Sigmoid colon (tissue), 7 donors: ENCODE data around the gene TAGLN. TPM values are rescaled to one million over a fixed set of nuclear protein-coding genes. Genes with fewer than 3 reads are reported as not detected.

Source experiments
- DNase-seq: peaks from one replicate; pipeline ENCODE4 v3.0.0-alpha.2; 2019
- H3K27ac ChIP-seq, 4 donors: fragments of 200-600 bp; sonication (generic); one replicate each; pipeline ENCODE4 v1.5.1; 2016 to 2019; ENCODE audit warnings: mild to moderate bottlenecking in 1 of 4
- H3K27me3 ChIP-seq, 3 donors: fragments of 200-600 bp; sonication (generic); one replicate each; pipeline ENCODE4 v1.5.1; 2019; ENCODE audit warnings: mild to moderate bottlenecking in 1 of 3
- H3K36me3 ChIP-seq, 4 donors: fragments of 200-600 bp; sonication (generic); one replicate each; pipeline ENCODE4 v1.5.1; 2016 to 2019
- H3K4me1 ChIP-seq, 4 donors: fragments of 200-600 bp; sonication (generic); one replicate each; pipeline ENCODE4 v1.5.1; 2017 to 2019
- H3K4me3 ChIP-seq, 4 donors: fragments of 200-600 bp; sonication (generic); one replicate each; pipeline ENCODE4 v1.5.1; 2017 to 2019; ENCODE audit warnings: mild to moderate bottlenecking in 2 of 4, moderate library complexity in 1 of 4
- H3K9me3 ChIP-seq, 4 donors: fragments of 200-600 bp in 3 of 4; sonication (generic) in 3 of 4; one replicate each; pipeline versions ENCODE4 v1.5.1 to v1.6.1; 2013 to 2019
- EP300 ChIP-seq, 4 donors: sonication (generic); formaldehyde crosslinking; IDR thresholded peaks; one replicate each; pipeline ENCODE4 v1.6.1; 2017; ENCODE audit warnings: antibody characterized with exemption in 4 of 4
- POLR2A ChIP-seq, 2 donors: fragments of 450-650 bp; IDR thresholded peaks; one replicate each; pipeline ENCODE4 v1.6.1; 2016; ENCODE audit warnings: antibody characterized with exemption in 2 of 2, mild to moderate bottlenecking in 2 of 2, moderate library complexity in 2 of 2
- POLR2AphosphoS5 ChIP-seq, 4 donors: sonication (generic); formaldehyde crosslinking; IDR thresholded peaks; one replicate each; pipeline ENCODE4 v1.6.1; 2017; ENCODE audit warnings: antibody characterized with exemption in 4 of 4
- WGBS, 2 donors: extraction: QIAGEN DNeasy Blood & Tissue Kit; methylation state at CpG; one replicate each; pipeline ENCODE4 v1.1.7; 2013; 5-methylcytosine and 5-hydroxymethylcytosine counted together
- intact Hi-C: fragments of 100-400 bp; cut with DNase I; formaldehyde crosslinking; loops from one replicate; pipeline ENCODE4 v1.15.1; 2023
- polyA plus RNA-seq, 3 donors: library from polyadenylated mRNA; stranded (reverse); fragments of 200-250 nt; gene quantifications; one replicate each; pipeline ENCODE4 v1.2.3, GENCODE V29; 2013
- total RNA-seq, 4 donors: library from RNA; depleted of rRNA; stranded (reverse); fragments of >200 nt; gene quantifications; one replicate each; pipeline ENCODE4 v1.1.0, GENCODE V29; 2016
- TF ChIP-seq, protein P1 (sequence below), 4 experiments: fragments of 450-650 bp in 3 of 4; fragments of 200-600 bp in 1 of 4; IDR thresholded peaks; one replicate each; pipeline ENCODE4 v1.5.1; 2016 to 2019; ENCODE audit warnings: antibody characterized with exemption in 4 of 4, mild to moderate bottlenecking in 3 of 4, moderate library complexity in 2 of 4
- donor health status: healthy with polysubstance abuse.
- donor health status: Bipolar disorder and iron deficiency.
- donor health status: healthy.

The TAGLN gene
- total and polyA plus RNA-seq, 7 donors = 112 to 14,048 (median 6,854) TPM

DNA sequence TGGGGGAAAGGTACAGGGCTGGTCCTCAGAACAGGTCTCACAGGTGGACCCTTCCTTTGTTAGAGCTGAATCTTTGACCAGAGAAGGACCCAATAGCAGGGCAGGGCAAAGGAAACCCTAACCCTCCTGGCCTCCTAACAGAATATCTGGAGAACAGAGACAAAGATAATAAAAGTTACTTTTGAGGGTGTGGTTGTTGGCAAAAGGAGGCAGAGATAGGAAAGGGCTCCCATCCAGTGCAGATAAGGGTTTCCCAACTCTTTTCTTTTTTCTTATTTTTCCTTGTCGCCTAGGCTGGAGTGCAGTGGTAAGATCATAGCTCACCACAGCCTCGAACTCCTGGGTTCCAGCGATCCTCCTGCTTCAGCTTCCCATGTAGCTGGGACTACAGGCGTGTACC lies 20.8 kb downstream of the TAGLN start:
- Histone ChIP-seq H3K9me3 (no peaks in the 10 kb centered on the region), H3K27me3 (no peaks in the 10 kb centered on the region), H3K4me1 (peaks cover 0 to 94% (median 93%) of the 10 kb centered on the region in 4 donors), H3K27ac (peak overlapping the region; percentile 89 to 95 (median 91)), H3K4me3 (no peak overlapping the region), H3K36me3 (peaks cover 0 to 24% (median 6%) of the 10 kb centered on the region in 4 donors)
- TF ChIP-seq EP300 (IDR thresholded peaks at IDR 0.05) (no peak), POLR2AphosphoS5 (IDR thresholded peaks at IDR 0.05) (no peak), POLR2A (IDR thresholded peaks at IDR 0.05) (no peak)
- TF ChIP-seq, protein P1, sequence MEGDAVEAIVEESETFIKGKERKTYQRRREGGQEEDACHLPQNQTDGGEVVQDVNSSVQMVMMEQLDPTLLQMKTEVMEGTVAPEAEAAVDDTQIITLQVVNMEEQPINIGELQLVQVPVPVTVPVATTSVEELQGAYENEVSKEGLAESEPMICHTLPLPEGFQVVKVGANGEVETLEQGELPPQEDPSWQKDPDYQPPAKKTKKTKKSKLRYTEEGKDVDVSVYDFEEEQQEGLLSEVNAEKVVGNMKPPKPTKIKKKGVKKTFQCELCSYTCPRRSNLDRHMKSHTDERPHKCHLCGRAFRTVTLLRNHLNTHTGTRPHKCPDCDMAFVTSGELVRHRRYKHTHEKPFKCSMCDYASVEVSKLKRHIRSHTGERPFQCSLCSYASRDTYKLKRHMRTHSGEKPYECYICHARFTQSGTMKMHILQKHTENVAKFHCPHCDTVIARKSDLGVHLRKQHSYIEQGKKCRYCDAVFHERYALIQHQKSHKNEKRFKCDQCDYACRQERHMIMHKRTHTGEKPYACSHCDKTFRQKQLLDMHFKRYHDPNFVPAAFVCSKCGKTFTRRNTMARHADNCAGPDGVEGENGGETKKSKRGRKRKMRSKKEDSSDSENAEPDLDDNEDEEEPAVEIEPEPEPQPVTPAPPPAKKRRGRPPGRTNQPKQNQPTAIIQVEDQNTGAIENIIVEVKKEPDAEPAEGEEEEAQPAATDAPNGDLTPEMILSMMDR (IDR thresholded peaks at IDR 0.05) = no peak
- 37 to 80% methylated on average over 4 of the region's 4 CpGs for WGBS, 2 donors
- DNase-seq = peak; percentile 35
- intact Hi-C loops = no loop called here

DNA sequence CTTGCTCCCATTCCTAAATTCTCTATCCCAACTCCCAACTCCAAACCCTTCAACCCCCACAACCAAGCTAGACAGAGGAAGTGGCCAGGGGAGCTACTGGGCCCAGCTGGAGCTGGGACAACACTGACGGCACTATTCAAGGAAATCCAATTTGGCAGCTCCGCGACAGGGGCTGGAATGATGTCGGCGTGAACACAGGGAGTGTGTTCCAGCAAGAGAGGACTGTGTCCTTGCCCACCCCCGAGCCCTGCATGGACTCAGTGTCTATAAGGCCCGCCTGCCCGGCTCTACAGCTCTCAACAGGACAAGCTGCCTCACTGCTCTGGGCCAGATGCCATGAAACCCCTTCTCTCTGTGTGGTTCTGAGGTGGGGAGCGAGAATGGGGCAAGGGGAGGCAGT lies 21.4 kb downstream of the TAGLN start:
- 85 to 90% methylated on average over 9 of the region's 9 CpGs for WGBS, 2 donors
- Histone ChIP-seq H3K4me1 (peaks cover 0 to 99% (median 96%) of the 10 kb centered on the region in 4 donors), H3K27ac (peak overlapping the region; percentile 89 to 95 (median 91)), H3K27me3 (no peaks in the 10 kb centered on the region), H3K36me3 (peaks cover 0 to 28% (median 8%) of the 10 kb centered on the region in 4 donors), H3K4me3 (peak overlapping the region in 1 of 4 donors; percentile 10), H3K9me3 (no peaks in the 10 kb centered on the region)
- peak; percentile 94 for DNase-seq
- intact Hi-C loops = no loop called here
- TF ChIP-seq POLR2A (IDR thresholded peaks at IDR 0.05) = peak; percentile 18 to 22
- TF ChIP-seq POLR2AphosphoS5 (IDR thresholded peaks at IDR 0.05) = peak; percentile 61 to 84 (median 82)
- TF ChIP-seq, protein P1 (IDR thresholded peaks at IDR 0.05) = no peak
- TF ChIP-seq EP300 (IDR thresholded peaks at IDR 0.05) = peak in 3 of 4 donors; percentile 22 to 83 (median 56)

DNA sequence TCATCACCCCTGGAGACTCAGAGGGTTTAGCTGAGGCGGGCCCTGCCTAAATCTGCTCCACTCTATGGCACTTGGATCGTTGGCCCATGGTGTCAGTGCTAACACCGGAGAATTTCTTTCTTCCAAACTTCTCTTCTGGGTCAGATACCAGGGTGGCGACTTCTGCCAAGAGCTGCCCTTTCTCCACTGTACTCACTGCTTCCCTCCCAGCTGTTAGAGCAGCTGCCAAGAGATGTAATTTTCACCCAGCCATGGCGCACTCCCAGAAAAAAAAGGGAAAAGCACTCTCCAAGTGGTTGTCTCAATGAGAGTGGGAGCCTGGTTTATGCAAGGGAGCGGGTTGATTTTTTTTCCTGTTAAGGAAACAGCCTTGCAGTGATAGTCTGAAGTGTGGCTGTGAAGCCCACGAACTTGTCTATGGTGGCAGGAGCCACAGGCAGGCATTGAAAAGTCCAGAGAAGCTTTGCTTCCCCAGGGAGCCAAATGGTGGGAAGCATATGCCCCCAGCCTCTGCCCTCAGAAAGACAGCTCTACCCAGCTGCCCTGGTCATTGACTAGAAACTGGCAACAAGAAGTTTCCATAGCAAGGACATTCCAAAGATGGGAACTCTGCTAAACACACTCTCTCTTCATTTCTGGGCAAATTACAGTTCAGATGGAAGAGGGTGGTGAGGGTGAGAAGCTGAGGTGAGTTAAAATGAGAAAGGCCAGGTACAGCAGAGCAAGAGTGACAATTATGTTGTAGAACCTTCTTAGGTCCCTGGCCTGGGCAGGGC lies 22.0 kb downstream of the TAGLN start:
- TF ChIP-seq, protein P1 (IDR thresholded peaks at IDR 0.05) = no peak
- peak in 3 of 4 donors; percentile 4 to 68 (median 65) for TF ChIP-seq EP300 (IDR thresholded peaks at IDR 0.05)
- no peak for TF ChIP-seq POLR2A (IDR thresholded peaks at IDR 0.05)
- TF ChIP-seq POLR2AphosphoS5 (IDR thresholded peaks at IDR 0.05) = peak; percentile 64 to 89 (median 76)
- no peaks in the 10 kb centered on the region for H3K27me3 ChIP-seq
- H3K4me1 ChIP-seq = peaks cover 0 to 100% (median 96%) of the 10 kb centered on the region in 4 donors
- intact Hi-C loops = no loop called here
- no peaks in the 10 kb centered on the region for H3K9me3 ChIP-seq
- H3K27ac ChIP-seq = peak overlapping the region; percentile 89 to 95 (median 91)
- H3K36me3 ChIP-seq = peaks cover 0 to 29% (median 7%) of the 10 kb centered on the region in 4 donors
- H3K4me3 ChIP-seq = peak overlapping the region in 1 of 4 donors; percentile 10
- WGBS, 2 donors = 74% methylated on average over 7 of the region's 7 CpGs
- DNase-seq = peak; percentile 93

DNA sequence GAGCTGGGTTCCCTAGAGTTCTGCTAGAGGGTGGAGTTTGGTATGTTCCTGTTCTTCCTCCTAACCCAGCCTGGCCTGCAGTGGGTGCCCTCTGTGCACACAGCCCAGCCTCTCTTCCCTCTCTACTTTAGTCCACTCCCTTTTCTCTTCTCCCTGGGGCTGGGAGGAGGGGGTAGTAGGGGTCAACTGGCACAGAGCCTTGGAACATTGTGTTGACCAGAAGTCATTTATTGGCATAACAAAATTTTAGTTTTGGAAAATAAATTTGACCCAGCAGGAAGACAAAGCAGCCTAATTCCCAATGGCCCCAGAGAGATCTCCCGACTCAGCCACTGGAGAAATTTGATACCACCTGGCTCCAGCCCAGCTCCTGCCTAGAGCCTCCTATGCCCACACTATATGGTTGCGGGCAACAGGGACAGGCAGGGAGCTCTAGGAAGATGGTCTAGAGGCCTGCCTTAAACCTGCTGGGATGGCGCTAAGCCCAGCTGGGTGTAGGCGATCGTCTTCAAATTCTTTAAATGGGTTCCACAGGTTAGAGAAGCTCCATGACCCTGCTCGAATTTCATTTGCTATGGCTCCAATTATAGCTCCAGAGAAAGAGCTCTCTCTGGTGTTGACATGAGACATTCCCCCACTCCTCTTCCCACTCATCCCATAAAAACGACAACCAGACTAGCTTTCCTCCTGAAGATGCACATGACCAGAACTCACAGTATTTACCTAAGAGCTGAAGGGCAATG lies 22.8 kb downstream of the TAGLN start:
- Histone ChIP-seq H3K4me3 (peak overlapping the region in 1 of 4 donors; percentile 2), H3K27ac (peak overlapping the region; percentile 89 to 95 (median 91)), H3K36me3 (peaks cover 0 to 34% (median 9%) of the 10 kb centered on the region in 4 donors), H3K9me3 (no peaks in the 10 kb centered on the region), H3K27me3 (no peaks in the 10 kb centered on the region), H3K4me1 (peaks cover 0 to 95% (median 91%) of the 10 kb centered on the region in 4 donors)
- DNase-seq = peak; percentile 92
- WGBS, 2 donors = 71 to 73% methylated on average over 7 of the region's 7 CpGs
- TF ChIP-seq, protein P1 (IDR thresholded peaks at IDR 0.05) = no peak
- TF ChIP-seq POLR2A (IDR thresholded peaks at IDR 0.05) (no peak), EP300 (IDR thresholded peaks at IDR 0.05) (peak; percentile 32 to 80 (median 76)), POLR2AphosphoS5 (IDR thresholded peaks at IDR 0.05) (peak; percentile 74 to 93 (median 89))
- intact Hi-C loops = loop anchor here (1.0 kb wide), 1 partner anchor 24 kb away; no protein-coding TSS in a partner anchor
